ENCODE data around the gene SPATA2.

GRCh38 chr20:49956689-49957088 lies 41.4 kb upstream of the SPATA2 start:
- TF ChIP-seq PPARA (CRISPR knock-in tag; IDR thresholded peaks at IDR 0.05; ENCODE audit: borderline replicate concordance) (no peak), BACH2 (CRISPR knock-in tag; IDR thresholded peaks at IDR 0.05; ENCODE audit: borderline replicate concordance) (no peak)
